WTC11 (cell line): ENCODE measurements around the gene MPPE1. TPM values are rescaled to one million over a fixed set of nuclear protein-coding genes. Genes with fewer than 3 reads are reported as not detected.
A peak's percentile ranks its signal among the peaks of the same experiment; 100 is the strongest.

ENCODE experiments used
- ATAC-seq: fragments of 200-7000 bp; cut with Tn5 transposase; 2 replicates; pipeline ENCODE4 v1.10.0; 2021; ENCODE audit warnings: mild to moderate bottlenecking, moderate library complexity
- CTCF ChIA-PET: fragments of 300-600 bp; sonication (Branson Sonifier 250); formaldehyde crosslinking; loops from one replicate; lab custom pipeline; 2021; ENCODE audit warnings: antibody characterized with exemption; lab: Charles Lee
- POLR2A ChIA-PET: fragments of 350-600 bp; sonication (Branson Sonifier 250); formaldehyde crosslinking; loops from one replicate; lab custom pipeline; 2021; ENCODE audit warnings: antibody characterized with exemption; lab: Charles Lee
- DNase-seq: peaks from one replicate; pipeline ENCODE4 v3.0.0; 2021; ENCODE audit warnings: low spot score
- H3K27ac Mint-ChIP-seq: 2 replicates; pipeline ENCODE4 v1.8.0; 2021; ENCODE audit warnings: mixed read lengths
- H3K27me3 Mint-ChIP-seq: 2 replicates; pipeline ENCODE4 v1.8.0; 2021; ENCODE audit warnings: low read depth, mild to moderate bottlenecking, moderate library complexity, mixed read lengths
- H3K36me3 Mint-ChIP-seq: 2 replicates; pipeline ENCODE4 v1.8.0; 2021; ENCODE audit warnings: mixed read lengths
- H3K4me1 Mint-ChIP-seq: 2 replicates; pipeline ENCODE4 v1.8.0; 2022; ENCODE audit warnings: mixed read lengths
- H3K4me3 Mint-ChIP-seq: 2 replicates; pipeline ENCODE4 v1.8.0; 2021; ENCODE audit warnings: mild to moderate bottlenecking, moderate library complexity, mixed read lengths
- H3K9me3 Mint-ChIP-seq: 2 replicates; pipeline ENCODE4 v1.8.0; 2021; ENCODE audit warnings: mixed read lengths
- ARID4B ChIP-seq: sonication (generic); formaldehyde crosslinking; IDR thresholded peaks from 2 replicates; pipeline ENCODE4 v1.8.0; 2023; ENCODE audit warnings: missing genetic modification reagents, mild to moderate bottlenecking, borderline replicate concordance
- CREM ChIP-seq: sonication (generic); formaldehyde crosslinking; IDR thresholded peaks from 2 replicates; pipeline ENCODE4 v1.8.1; 2022; ENCODE audit warnings: mild to moderate bottlenecking, missing genetic modification reagents, moderate library complexity
- E2F1 ChIP-seq: sonication (generic); formaldehyde crosslinking; IDR thresholded peaks from 2 replicates; pipeline ENCODE4 v1.8.0; 2022; ENCODE audit warnings: mild to moderate bottlenecking, missing genetic modification reagents
- FOXJ3 ChIP-seq: sonication (generic); formaldehyde crosslinking; IDR thresholded peaks from 2 replicates; pipeline ENCODE4 v1.9.0; 2021; ENCODE audit warnings: missing genetic modification reagents, mild to moderate bottlenecking, borderline replicate concordance
- FOXK1 ChIP-seq: sonication (generic); formaldehyde crosslinking; IDR thresholded peaks from 2 replicates; pipeline ENCODE4 v1.8.0; 2022; ENCODE audit warnings: mild to moderate bottlenecking, moderate library complexity, missing genetic modification reagents
- FOXP1 ChIP-seq: sonication (generic); formaldehyde crosslinking; IDR thresholded peaks from 2 replicates; pipeline ENCODE4 v1.8.0; 2022; ENCODE audit warnings: missing genetic modification reagents, mild to moderate bottlenecking, moderate library complexity, borderline replicate concordance
- GABPB1 ChIP-seq: sonication (generic); formaldehyde crosslinking; IDR thresholded peaks from 2 replicates; pipeline ENCODE4 v1.8.1; 2023; ENCODE audit warnings: mild to moderate bottlenecking, missing genetic modification reagents
- NFYB ChIP-seq: sonication (generic); formaldehyde crosslinking; conservative IDR thresholded peaks from 2 replicates; pipeline ENCODE4 v1.8.0; 2022; ENCODE audit warnings: low read depth, missing genetic modification reagents
- NR2C2 ChIP-seq: sonication (generic); formaldehyde crosslinking; IDR thresholded peaks from 2 replicates; pipeline ENCODE4 v1.8.0; 2022; ENCODE audit warnings: mild to moderate bottlenecking, missing genetic modification reagents
- SP1 ChIP-seq: sonication (generic); formaldehyde crosslinking; conservative IDR thresholded peaks from 2 replicates; pipeline ENCODE4 v1.8.1; 2022; ENCODE audit warnings: missing genetic modification reagents
- TCF7 ChIP-seq: sonication (generic); formaldehyde crosslinking; IDR thresholded peaks from 2 replicates; pipeline ENCODE4 v1.8.0; 2022; ENCODE audit warnings: mild to moderate bottlenecking, low read depth, missing genetic modification reagents, moderate library complexity
- TEAD1 ChIP-seq: sonication (generic); formaldehyde crosslinking; IDR thresholded peaks from 2 replicates; pipeline ENCODE4 v1.8.0; 2022; ENCODE audit warnings: mild to moderate bottlenecking, missing genetic modification reagents
- ZNF317 ChIP-seq: sonication (generic); formaldehyde crosslinking; IDR thresholded peaks from 2 replicates; pipeline ENCODE4 v1.8.1; 2023; ENCODE audit warnings: low read depth, mild to moderate bottlenecking, moderate library complexity, missing genetic modification reagents, borderline replicate concordance
- ZNF425 ChIP-seq: fragments of 250-450 bp; sonication (Bioruptor Pico); conservative IDR thresholded peaks from 2 replicates; pipeline ENCODE4 v1.9.0; 2021; ENCODE audit warnings: mild to moderate bottlenecking
- total RNA-seq: library from RNA; stranded (reverse); gene quantifications from 3 replicates; pipeline ENCODE4 v1.2.3, GENCODE V29; 2021
- TF ChIP-seq, protein P1 (sequence below): sonication (generic); formaldehyde crosslinking; IDR thresholded peaks from 2 replicates; pipeline ENCODE4 v1.8.1; 2023; ENCODE audit warnings: mild to moderate bottlenecking, missing genetic modification reagents
- TF ChIP-seq, protein P2 (sequence below): sonication (generic); formaldehyde crosslinking; IDR thresholded peaks from 2 replicates; pipeline ENCODE4 v1.8.0; 2022; ENCODE audit warnings: mild to moderate bottlenecking, missing genetic modification reagents

The MPPE1 gene
- total RNA-seq, 1 experiment from 2014 or later, result 29.1 TPM

- Mint-ChIP-seq H3K4me3 (peak overlapping the region; percentile 100), H3K4me1 (peaks cover 26% of the 10 kb centered on the region), H3K9me3 (no peaks in the 10 kb centered on the region), H3K27me3 (no peaks in the 10 kb centered on the region), H3K36me3 (peaks cover 2% of the 10 kb centered on the region; the same call in 1 of the 2 replicates), H3K27ac (peak overlapping the region; percentile 95)
- DNase-seq (no peak), ATAC-seq (peak; percentile 16; the same call in 1 of the 2 replicates)
- ChIA-PET CTCF (interaction anchor here (1.0 to 1.6 kb wide), 3 partner anchors 131 to 195 kb away, joined by 3 to 5 read pairs (median 4); partner anchors contain the start of gene IMPA2), POLR2A (interaction anchor here (0.7 kb wide), 1 partner anchor 9 kb away, joined by 3 read pairs; no protein-coding TSS in a partner anchor)
- TF ChIP-seq ZNF317 (no peak), SP1 (CRISPR knock-in tag) (no peak), GABPB1 (CRISPR knock-in tag) (peak; percentile 71; the same call in 1 of the 2 replicates)
- TF ChIP-seq, all 79 proteins: peak for 1
Observed at GRCh38 chr18:11849841-11850634, 58.1 kb downstream of the MPPE1 start.

DNA sequence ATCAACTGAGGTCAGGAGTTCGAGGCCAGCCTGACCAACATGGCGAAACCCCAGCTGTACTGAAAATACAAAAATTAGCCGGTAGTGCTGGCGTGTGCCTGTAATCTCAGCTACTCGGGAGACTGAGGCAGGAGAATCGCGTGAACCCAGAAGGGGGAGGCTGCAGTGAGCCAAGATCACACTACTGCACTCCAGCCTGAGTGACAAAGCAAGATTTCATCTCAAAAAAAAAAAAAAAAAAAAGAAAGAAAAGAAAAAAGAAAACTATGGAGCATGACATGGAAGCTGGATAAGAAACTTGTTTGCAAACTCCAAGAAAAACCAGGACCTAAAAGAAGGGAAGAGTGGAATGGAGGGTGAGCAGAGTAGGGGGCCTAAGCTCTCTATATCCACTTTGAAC, 58.8 kb downstream of the MPPE1 start:
- Mint-ChIP-seq H3K36me3 (peaks cover 2% of the 10 kb centered on the region; the same call in 1 of the 2 replicates), H3K27ac (no peak overlapping the region), H3K27me3 (no peaks in the 10 kb centered on the region), H3K9me3 (no peaks in the 10 kb centered on the region), H3K4me3 (no peak overlapping the region)
- POLR2A ChIA-PET, result interaction anchor here (0.7 kb wide), 1 partner anchor 9 kb away, joined by 3 read pairs; no protein-coding TSS in a partner anchor
- no peak for ATAC-seq
- TF ChIP-seq FOXJ3 (CRISPR knock-in tag) (no peak), ARID4B (CRISPR knock-in tag) (no peak), NR2C2 (CRISPR knock-in tag) (no peak)
- TF ChIP-seq, all 79 proteins: peak for 0
- CTCF ChIA-PET, result interaction anchor here (0.7 to 1.6 kb wide), 4 partner anchors 20 to 194 kb away, joined by 3 to 5 read pairs (median 4); partner anchors contain the start of gene IMPA2
- DNase-seq, result no peak
- peaks cover 26% of the 10 kb centered on the region for H3K4me1 Mint-ChIP-seq

DNA sequence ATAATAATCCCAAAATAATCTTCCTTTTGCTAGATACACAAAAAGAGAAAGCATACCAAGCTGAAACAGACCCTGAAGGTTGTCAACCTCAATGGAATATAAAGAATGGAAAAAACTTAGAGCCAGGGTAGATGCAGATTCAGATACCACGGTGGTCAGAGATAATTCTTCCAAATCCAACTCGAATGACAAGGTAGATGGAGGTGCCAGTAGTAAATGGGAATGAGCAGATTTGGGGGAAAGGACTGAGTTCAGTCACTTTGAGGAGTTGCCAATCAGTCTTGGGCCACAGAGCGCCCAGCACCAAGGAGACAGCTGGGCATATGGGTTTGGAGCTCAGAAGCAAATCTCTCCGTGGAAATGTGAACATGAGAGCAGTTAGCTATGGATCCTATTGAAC, 60.3 kb downstream of the MPPE1 start:
- H3K27ac Mint-ChIP-seq, result no peak overlapping the region
- ChIA-PET CTCF (no interaction called here), POLR2A (no interaction called here)
- ATAC-seq (no peak), DNase-seq (no peak)
- peaks cover 2% of the 10 kb centered on the region; the same call in 1 of the 2 replicates for H3K36me3 Mint-ChIP-seq
- H3K27me3 Mint-ChIP-seq, result no peaks in the 10 kb centered on the region
- H3K4me1 Mint-ChIP-seq, result peaks cover 17% of the 10 kb centered on the region
- H3K4me3 Mint-ChIP-seq, result no peak overlapping the region
- no peak for TF ChIP-seq FOXP1 (CRISPR knock-in tag)
- no peak for TF ChIP-seq NFYB (CRISPR knock-in tag)
- no peak for TF ChIP-seq ZNF425 (CRISPR knock-in tag)
- no peaks in the 10 kb centered on the region for H3K9me3 Mint-ChIP-seq

- ChIA-PET POLR2A (no interaction called here), CTCF (interaction anchor here (1.4 kb wide), 1 partner anchor 85 kb away, joined by 3 read pairs; no protein-coding TSS in a partner anchor)
- TF ChIP-seq, protein P1, sequence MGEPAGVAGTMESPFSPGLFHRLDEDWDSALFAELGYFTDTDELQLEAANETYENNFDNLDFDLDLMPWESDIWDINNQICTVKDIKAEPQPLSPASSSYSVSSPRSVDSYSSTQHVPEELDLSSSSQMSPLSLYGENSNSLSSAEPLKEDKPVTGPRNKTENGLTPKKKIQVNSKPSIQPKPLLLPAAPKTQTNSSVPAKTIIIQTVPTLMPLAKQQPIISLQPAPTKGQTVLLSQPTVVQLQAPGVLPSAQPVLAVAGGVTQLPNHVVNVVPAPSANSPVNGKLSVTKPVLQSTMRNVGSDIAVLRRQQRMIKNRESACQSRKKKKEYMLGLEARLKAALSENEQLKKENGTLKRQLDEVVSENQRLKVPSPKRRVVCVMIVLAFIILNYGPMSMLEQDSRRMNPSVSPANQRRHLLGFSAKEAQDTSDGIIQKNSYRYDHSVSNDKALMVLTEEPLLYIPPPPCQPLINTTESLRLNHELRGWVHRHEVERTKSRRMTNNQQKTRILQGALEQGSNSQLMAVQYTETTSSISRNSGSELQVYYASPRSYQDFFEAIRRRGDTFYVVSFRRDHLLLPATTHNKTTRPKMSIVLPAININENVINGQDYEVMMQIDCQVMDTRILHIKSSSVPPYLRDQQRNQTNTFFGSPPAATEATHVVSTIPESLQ (CRISPR knock-in tag), result no peak
- TF ChIP-seq E2F1 (CRISPR knock-in tag) (no peak), FOXK1 (CRISPR knock-in tag) (no peak), CREM (CRISPR knock-in tag) (no peak), TEAD1 (CRISPR knock-in tag) (no peak), TCF7 (CRISPR knock-in tag) (no peak)
- TF ChIP-seq, protein P2, sequence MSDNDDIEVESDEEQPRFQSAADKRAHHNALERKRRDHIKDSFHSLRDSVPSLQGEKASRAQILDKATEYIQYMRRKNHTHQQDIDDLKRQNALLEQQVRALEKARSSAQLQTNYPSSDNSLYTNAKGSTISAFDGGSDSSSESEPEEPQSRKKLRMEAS (CRISPR knock-in tag), result no peak
Observed at GRCh38 chr18:11845654-11846053, 62.5 kb downstream of the MPPE1 start.

More at GRCh38 chr18:11845654-11846053, 62.5 kb downstream of the MPPE1 start:
- H3K4me1 Mint-ChIP-seq, result peaks cover 11% of the 10 kb centered on the region
- DNase-seq, result no peak
- H3K4me3 Mint-ChIP-seq, result no peak overlapping the region
- 0 out of 2 replicates have a peak overlapping the region, but pooled peaks have one; percentile 21 for H3K27ac Mint-ChIP-seq
- H3K27me3 Mint-ChIP-seq, result no peaks in the 10 kb centered on the region
- ATAC-seq, result no peak
- H3K9me3 Mint-ChIP-seq, result no peaks in the 10 kb centered on the region
- H3K36me3 Mint-ChIP-seq, result no peaks in the 10 kb centered on the region
